IMR-90 (cell line): Measurements from ENCODE around the gene SMLR1.

Source experiments
- BHLHE40 ChIP-seq: fragments of 150-350 bp; IDR thresholded peaks from 2 replicates; pipeline ENCODE4 v1.6.1; 2016; ENCODE audit warnings: mild to moderate bottlenecking, low read depth, low read length
- CEBPB ChIP-seq: IDR thresholded peaks from 2 replicates; pipeline ENCODE4 v1.6.1; 2012; ENCODE audit warnings: low read depth, low read length, improper control_type of control experiment
- CTCF ChIP-seq: conservative IDR thresholded peaks from 2 replicates; pipeline ENCODE4 v1.5.1; 2012; ENCODE audit warnings: mild to moderate bottlenecking, low read depth, low read length, improper control_type of control experiment
- POLR2A ChIP-seq: IDR thresholded peaks from 2 replicates; pipeline ENCODE4 v1.6.1; 2012; ENCODE audit warnings: mild to moderate bottlenecking, low read depth, low read length
- RAD21 ChIP-seq: IDR thresholded peaks from 2 replicates; pipeline ENCODE4 v1.6.1; 2012; ENCODE audit warnings: low read length, improper control_type of control experiment

- no peak for TF ChIP-seq CTCF
- TF ChIP-seq POLR2A: no peak
- no peak for TF ChIP-seq CEBPB
- no peak for TF ChIP-seq RAD21
- no peak for TF ChIP-seq BHLHE40
Observed at GRCh38 chr6:130827247-130828149, at the start of gene SMLR1.
